H9 (cell line): ENCODE measurements around the gene SH2D3C. TPM values are rescaled to one million over a fixed set of nuclear protein-coding genes. Genes with fewer than 3 reads are reported as not detected.

Experiments
- DNase-seq: peaks from one replicate; pipeline ENCODE4 v3.0.0-alpha.2; 2017
- H2AFZ ChIP-seq: one replicate; pipeline ENCODE4 v1.6.1; 2013; ENCODE audit warnings: mild to moderate bottlenecking, low read length, control low read depth, moderate library complexity
- H2AK5ac ChIP-seq: 2 replicates; pipeline ENCODE4 v1.6.1; 2013; ENCODE audit warnings: low read length, control low read depth, mixed read lengths; ENCODE audit not compliant: insufficient read length
- H2BK120ac ChIP-seq: one replicate; pipeline ENCODE4 v1.6.1; 2013; ENCODE audit warnings: low read depth, mild to moderate bottlenecking, low read length, control low read depth, inconsistent platforms; ENCODE audit not compliant: poor library complexity, severe bottlenecking
- H2BK12ac ChIP-seq: 2 replicates; pipeline ENCODE4 v1.6.1; 2013; ENCODE audit warnings: low read length, control low read depth, mixed read lengths, low read depth; ENCODE audit not compliant: insufficient read length
- H2BK15ac ChIP-seq: 2 replicates; pipeline ENCODE4 v1.6.1; 2013; ENCODE audit warnings: low read depth, low read length, control low read depth
- H2BK20ac ChIP-seq: one replicate; pipeline ENCODE4 v1.6.1; 2013; ENCODE audit warnings: low read depth, mild to moderate bottlenecking, low read length, control low read depth, inconsistent platforms; ENCODE audit not compliant: poor library complexity, severe bottlenecking
- H2BK5ac ChIP-seq: 2 replicates; pipeline ENCODE4 v1.6.1; 2013; ENCODE audit warnings: low read length, control low read depth, mixed read lengths; ENCODE audit not compliant: insufficient read length
- H3K14ac ChIP-seq: 2 replicates; pipeline ENCODE4 v1.6.1; 2013; ENCODE audit warnings: low read length, control low read depth; ENCODE audit not compliant: insufficient read depth
- H3K18ac ChIP-seq: 2 replicates; pipeline ENCODE4 v1.6.1; 2013; ENCODE audit warnings: low read depth, mild to moderate bottlenecking, mixed read lengths, low read length, control low read depth; ENCODE audit not compliant: insufficient read length
- H3K23ac ChIP-seq: 2 replicates; pipeline ENCODE4 v1.6.1; 2013; ENCODE audit warnings: low read length, control low read depth, mixed read lengths, low read depth; ENCODE audit not compliant: insufficient read length
- H3K23me2 ChIP-seq: 2 replicates; pipeline ENCODE4 v1.6.1; 2013; ENCODE audit warnings: low read depth, mild to moderate bottlenecking, mixed read lengths, low read length, control low read depth; ENCODE audit not compliant: insufficient read length, poor library complexity, severe bottlenecking
- H3K27ac ChIP-seq: 2 replicates; pipeline ENCODE4 v1.5.1; 2013; ENCODE audit warnings: low read length, control low read depth, mixed read lengths, low read depth; ENCODE audit not compliant: insufficient read length
- H3K27me3 ChIP-seq: 2 replicates; pipeline ENCODE4 v1.6.1; 2013; ENCODE audit warnings: low read length, control low read depth, inconsistent platforms; ENCODE audit not compliant: insufficient read depth
- H3K4ac ChIP-seq: 2 replicates; pipeline ENCODE4 v1.6.1; 2013; ENCODE audit warnings: low read depth, mild to moderate bottlenecking, control low read depth, inconsistent platforms, low read length, moderate library complexity
- H3K4me1 ChIP-seq: 2 replicates; pipeline ENCODE4 v1.6.1; 2013; ENCODE audit warnings: low read length, control low read depth, inconsistent platforms; ENCODE audit not compliant: insufficient read depth
- H3K4me2 ChIP-seq: 2 replicates; pipeline ENCODE4 v1.6.1; 2013; ENCODE audit warnings: low read length, control low read depth, mixed read lengths; ENCODE audit not compliant: insufficient read length, insufficient read depth
- H3K56ac ChIP-seq: 2 replicates; pipeline ENCODE4 v1.6.1; 2013; ENCODE audit warnings: low read depth, mild to moderate bottlenecking, mixed read lengths, low read length, control low read depth; ENCODE audit not compliant: insufficient read length
- H3K79me1 ChIP-seq: 2 replicates; pipeline ENCODE4 v1.6.1; 2013; ENCODE audit warnings: low read depth, mild to moderate bottlenecking, moderate library complexity, low read length, control low read depth, inconsistent platforms; ENCODE audit not compliant: insufficient read depth, poor library complexity, severe bottlenecking
- H3K79me2 ChIP-seq: 2 replicates; pipeline ENCODE4 v1.6.1; 2013; ENCODE audit warnings: low read length, control low read depth, inconsistent platforms; ENCODE audit not compliant: insufficient read depth
- H3K9ac ChIP-seq: 2 replicates; pipeline ENCODE4 v1.6.1; 2013; ENCODE audit warnings: low read length, control low read depth, mixed read lengths; ENCODE audit not compliant: insufficient read length; ENCODE audit errors: extremely low read depth
- H3K9me3 ChIP-seq: one replicate; pipeline ENCODE4 v1.6.1; 2013; ENCODE audit warnings: low read depth, low read length, inconsistent platforms; ENCODE audit not compliant: control insufficient read depth
- H3T11ph ChIP-seq: one replicate; pipeline ENCODE4 v1.6.1; 2013; ENCODE audit warnings: mild to moderate bottlenecking, low read length, control low read depth, inconsistent platforms
- H4K20me1 ChIP-seq: one replicate; pipeline ENCODE4 v1.6.1; 2013; ENCODE audit not compliant: control insufficient read depth, insufficient read length, insufficient read depth
- H4K5ac ChIP-seq: 2 replicates; pipeline ENCODE4 v1.6.1; 2013; ENCODE audit warnings: low read depth, mild to moderate bottlenecking, mixed read lengths, low read length, control low read depth; ENCODE audit not compliant: insufficient read length
- H4K8ac ChIP-seq: replicated peaks from 2 replicates; pipeline ENCODE4 v1.6.1; 2013; ENCODE audit warnings: low read length, control low read depth, mixed read lengths, low read depth; ENCODE audit not compliant: insufficient read length
- H4K91ac ChIP-seq: 2 replicates; pipeline ENCODE4 v1.6.1; 2013; ENCODE audit warnings: low read depth, mild to moderate bottlenecking, moderate library complexity, mixed read lengths, low read length, control low read depth; ENCODE audit not compliant: insufficient read length
- H3K27ac Mint-ChIP-seq, 3 experiments: 2 replicates in 2 of 3; 3 replicates in 1 of 3; pipeline ENCODE4 v1.8.0; 2020 to 2021; ENCODE audit warnings: mixed read lengths in 3 of 3, mild to moderate bottlenecking in 1 of 3, moderate library complexity in 1 of 3
- H3K27me3 Mint-ChIP-seq: 2 replicates; pipeline ENCODE4 v1.8.0; 2021; ENCODE audit warnings: low read depth, mild to moderate bottlenecking, moderate library complexity, mixed read lengths
- H3K36me3 Mint-ChIP-seq, 3 experiments: 2 replicates in 2 of 3; 3 replicates in 1 of 3; pipeline ENCODE4 v1.8.0; 2020 to 2021; ENCODE audit warnings: low read depth in 3 of 3, mixed read lengths in 3 of 3; ENCODE audit not compliant: insufficient read depth in 1 of 3
- H3K4me1 Mint-ChIP-seq, 2 experiments: 2 replicates each; pipeline ENCODE4 v1.8.0; 2020; ENCODE audit warnings: mixed read lengths in 2 of 2
- H3K4me3 Mint-ChIP-seq, 2 experiments: 2 replicates in 1 of 2; 3 replicates in 1 of 2; pipeline ENCODE4 v1.8.0; 2020 to 2021; ENCODE audit warnings: mild to moderate bottlenecking in 2 of 2, mixed read lengths in 2 of 2, moderate library complexity in 1 of 2
- H3K9me3 Mint-ChIP-seq, 2 experiments: 2 replicates in 1 of 2; 3 replicates in 1 of 2; pipeline ENCODE4 v1.8.0; 2020; ENCODE audit warnings: mild to moderate bottlenecking in 2 of 2, mixed read lengths in 2 of 2, moderate library complexity in 1 of 2
- WGBS: extraction: QIAGEN DNeasy Blood & Tissue Kit; methylation state at CpG from one replicate; pipeline ENCODE4 v1.1.7; 2013; ENCODE audit warnings: missing lambda C conversion rate, low lambda C conversion rate, mixed read lengths; ENCODE audit not compliant: insufficient read length; ENCODE audit errors: extremely low coverage; 5-methylcytosine and 5-hydroxymethylcytosine counted together
- total RNA-seq: library from RNA; stranded (reverse); gene quantifications from 2 replicates; pipeline ENCODE4 v1.2.1, GENCODE V29; 2021
- TF ChIP-seq, protein P1 (sequence below): fragments of 200-600 bp; sonication (generic); conservative IDR thresholded peaks from 3 replicates; pipeline ENCODE4 v1.8.0; 2021; ENCODE audit warnings: antibody characterized with exemption, mild to moderate bottlenecking

The SH2D3C gene
- total RNA-seq, 1 experiment from 2014 or later, result 1.7 TPM

DNA sequence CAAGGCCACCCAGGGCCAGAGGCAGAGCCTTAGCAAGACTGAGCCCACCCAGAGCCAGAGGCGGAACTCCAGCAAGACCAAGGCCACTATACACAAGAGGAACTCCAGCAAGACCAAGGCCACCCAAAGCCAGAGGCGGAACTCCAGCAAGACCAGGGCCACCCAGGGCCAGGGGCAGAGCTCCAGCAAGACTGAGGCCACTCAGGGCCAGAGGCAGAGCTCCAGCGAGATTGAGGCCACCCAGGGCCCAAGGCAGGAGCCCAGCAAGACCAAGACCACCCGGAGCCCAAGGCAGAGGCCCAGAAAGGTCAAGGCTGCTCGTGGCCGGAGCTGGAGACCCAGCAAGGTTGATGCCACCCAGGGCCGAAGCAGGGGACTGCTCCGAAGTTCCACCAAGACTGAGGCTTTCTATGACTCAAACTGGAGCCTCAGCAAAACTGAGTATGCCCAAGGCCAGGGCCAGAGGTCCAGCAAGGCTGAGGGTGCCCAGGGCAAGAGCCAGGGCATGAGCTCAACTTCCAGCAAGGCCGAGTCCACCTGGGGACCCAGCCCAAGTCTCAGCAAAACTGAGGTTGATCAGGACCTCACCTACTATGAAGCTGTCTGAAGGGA, 47.6 kb downstream of the SH2D3C start:
- Mint-ChIP-seq H3K4me1 (peaks cover 9 to 10% of the 10 kb centered on the region in 2 experiments), H3K4me3 (no peak overlapping the region; a peak in 1 of 5 replicates), H3K9me3 (no peaks in the 10 kb centered on the region), H3K27me3 (peaks cover 2% of the 10 kb centered on the region; the same call in 1 of the 2 replicates), H3K27ac (peak overlapping the region in 2 of 3 experiments; percentile 31 to 34; a peak in 1 of 7 replicates), H3K36me3 (no peaks in the 10 kb centered on the region; a peak in 1 of 7 replicates)
- Histone ChIP-seq H2BK12ac (no peak overlapping the region), H3K9ac (no peak overlapping the region), H4K20me1 (no peaks in the 10 kb centered on the region), H3K79me2 (no peaks in the 10 kb centered on the region), H3K4me2 (no peak overlapping the region), H2BK20ac (no peak overlapping the region), H3K14ac (no peak overlapping the region), H2AFZ (no peak overlapping the region), H3K27me3 (no peaks in the 10 kb centered on the region), H3K4ac (no peak overlapping the region), H4K8ac (no peak overlapping the region), H2BK5ac (no peak overlapping the region), H3K79me1 (no peaks in the 10 kb centered on the region), H3T11ph (no peak overlapping the region), H3K18ac (no peak overlapping the region), H3K23me2 (no peaks in the 10 kb centered on the region), H3K27ac (no peak overlapping the region), H2AK5ac (no peak overlapping the region), H3K4me1 (no peaks in the 10 kb centered on the region), H2BK120ac (no peak overlapping the region), H3K23ac (no peak overlapping the region), H3K56ac (no peak overlapping the region), H3K9me3 (no peaks in the 10 kb centered on the region), H2BK15ac (no peak overlapping the region), H4K91ac (no peak overlapping the region), H4K5ac (no peak overlapping the region)
- TF ChIP-seq, protein P1, sequence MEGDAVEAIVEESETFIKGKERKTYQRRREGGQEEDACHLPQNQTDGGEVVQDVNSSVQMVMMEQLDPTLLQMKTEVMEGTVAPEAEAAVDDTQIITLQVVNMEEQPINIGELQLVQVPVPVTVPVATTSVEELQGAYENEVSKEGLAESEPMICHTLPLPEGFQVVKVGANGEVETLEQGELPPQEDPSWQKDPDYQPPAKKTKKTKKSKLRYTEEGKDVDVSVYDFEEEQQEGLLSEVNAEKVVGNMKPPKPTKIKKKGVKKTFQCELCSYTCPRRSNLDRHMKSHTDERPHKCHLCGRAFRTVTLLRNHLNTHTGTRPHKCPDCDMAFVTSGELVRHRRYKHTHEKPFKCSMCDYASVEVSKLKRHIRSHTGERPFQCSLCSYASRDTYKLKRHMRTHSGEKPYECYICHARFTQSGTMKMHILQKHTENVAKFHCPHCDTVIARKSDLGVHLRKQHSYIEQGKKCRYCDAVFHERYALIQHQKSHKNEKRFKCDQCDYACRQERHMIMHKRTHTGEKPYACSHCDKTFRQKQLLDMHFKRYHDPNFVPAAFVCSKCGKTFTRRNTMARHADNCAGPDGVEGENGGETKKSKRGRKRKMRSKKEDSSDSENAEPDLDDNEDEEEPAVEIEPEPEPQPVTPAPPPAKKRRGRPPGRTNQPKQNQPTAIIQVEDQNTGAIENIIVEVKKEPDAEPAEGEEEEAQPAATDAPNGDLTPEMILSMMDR, result no peak
- no CpG with 5 or more reads among the region's 9 CpGs for WGBS
- DNase-seq, result no peak
